Keratinocyte (primary cell): ENCODE results near the gene MARCHF2. TPM values are rescaled to one million over a fixed set of nuclear protein-coding genes. Genes with fewer than 3 reads are reported as not detected.
"Not testable (repeated sequence)": the region's sequence is repeated elsewhere in the genome, so short reads cannot be mapped to it uniquely, and the experiment has no call there.

ENCODE experiments used
- DNase-seq: peaks from one replicate; pipeline ENCODE4 v3.0.0-alpha.2; 2011; ENCODE audit warnings: low read depth, missing footprints, low spot score
- FAIRE-seq: peaks from 2 replicates; lab custom pipeline; 2011; peaks lifted over from hg19 to GRCh38; lab: Jason Lieb, UNC
- H2AFZ ChIP-seq: 2 replicates; pipeline ENCODE4 v1.6.0; 2012; ENCODE audit warnings: low read length, control low read depth, inconsistent platforms; ENCODE audit not compliant: control insufficient read depth
- H3K27ac ChIP-seq: 2 replicates; pipeline ENCODE4 v1.5.1; 2011; ENCODE audit warnings: low read length; ENCODE audit not compliant: control insufficient read depth, insufficient read depth
- H3K27me3 ChIP-seq: 3 replicates; pipeline ENCODE4 v1.6.0; 2011; ENCODE audit warnings: low read length; ENCODE audit not compliant: control insufficient read depth, insufficient read depth; ENCODE audit errors: extremely low read depth
- H3K36me3 ChIP-seq, 2 experiments: 2 replicates in 1 of 2; 3 replicates in 1 of 2; pipeline ENCODE4 v1.5.1; 2011; ENCODE audit warnings: low read length in 2 of 2, mild to moderate bottlenecking in 1 of 2; ENCODE audit not compliant: control insufficient read depth in 2 of 2, insufficient read depth in 2 of 2; ENCODE audit errors: extremely low read depth in 1 of 2
- H3K4me1 ChIP-seq: 3 replicates; pipeline ENCODE4 v1.5.1; 2011; ENCODE audit warnings: low read length; ENCODE audit not compliant: control insufficient read depth, insufficient read depth; ENCODE audit errors: extremely low read depth
- H3K4me2 ChIP-seq: 3 replicates; pipeline ENCODE4 v1.6.0; 2011; ENCODE audit warnings: low read depth, low read length; ENCODE audit not compliant: control insufficient read depth, insufficient read depth; ENCODE audit errors: extremely low read depth
- H3K4me3 ChIP-seq, 3 experiments: fragments of 200-600 bp in 1 of 3; sonication (generic) in 1 of 3; 2 replicates in 2 of 3; 3 replicates in 1 of 3; pipeline ENCODE4 v1.5.1; 2011 to 2016; ENCODE audit warnings: low read length in 3 of 3, mild to moderate bottlenecking in 3 of 3, control low read depth in 2 of 3, inconsistent platforms in 1 of 3, low read depth in 1 of 3, mixed read lengths in 1 of 3, mixed run types in 1 of 3, moderate library complexity in 1 of 3; ENCODE audit not compliant: control insufficient read depth in 2 of 3, insufficient read depth in 2 of 3; ENCODE audit errors: extremely low read depth in 1 of 3
- H3K79me2 ChIP-seq: 2 replicates; pipeline ENCODE4 v1.6.0; 2012; ENCODE audit warnings: low read length; ENCODE audit not compliant: control insufficient read depth, insufficient read depth
- H3K9ac ChIP-seq: 3 replicates; pipeline ENCODE4 v1.6.0; 2011; ENCODE audit warnings: low read length; ENCODE audit not compliant: control insufficient read depth, insufficient read depth; ENCODE audit errors: extremely low read depth
- H3K9me1 ChIP-seq: 3 replicates; pipeline ENCODE4 v1.6.0; 2011; ENCODE audit warnings: low read length; ENCODE audit not compliant: control insufficient read depth, insufficient read depth; ENCODE audit errors: extremely low read depth
- H3K9me3 ChIP-seq: 2 replicates; pipeline ENCODE4 v1.5.1; 2012; ENCODE audit warnings: low read depth, low read length; ENCODE audit not compliant: control insufficient read depth
- H4K20me1 ChIP-seq: 3 replicates; pipeline ENCODE4 v1.6.0; 2011; ENCODE audit warnings: low read length; ENCODE audit not compliant: control insufficient read depth, insufficient read depth; ENCODE audit errors: extremely low read depth
- CTCF ChIP-seq, 3 experiments: IDR thresholded peaks in 1 of 3; conservative IDR thresholded peaks in 1 of 3; optimal IDR thresholded peaks in 1 of 3; 2 replicates in 2 of 3; 3 replicates in 1 of 3; pipeline versions ENCODE3 to v1.5.1; 2011; ENCODE audit warnings: low read length in 3 of 3, mild to moderate bottlenecking in 3 of 3, moderate library complexity in 2 of 3, control low read depth in 1 of 3, inconsistent platforms in 1 of 3; ENCODE audit not compliant: insufficient read depth in 2 of 3; ENCODE audit errors: extremely low read depth in 1 of 3
- EZH2 ChIP-seq: IDR thresholded peaks from one replicate; pipeline ENCODE4 v1.6.1; 2012; ENCODE audit warnings: inconsistent platforms, mild to moderate bottlenecking, low read length, moderate library complexity
- dilution Hi-C: fragments of 300-500 bp; cut with MboI; formaldehyde crosslinking; loops from one replicate; pipeline ENCODE4 v1.7.0; 2020; ENCODE audit warnings: low sequenced_read_pairs; ENCODE audit not compliant: extremely low pct_ligation_motif_present
- polyA plus RNA-seq, 5 experiments: library from polyadenylated mRNA; depleted of rRNA in 3 of 5; stranded (reverse) in 3 of 5; stranded (forward) in 1 of 5; unstranded in 1 of 5; fragments of >200 nt; gene quantifications; 1 replicate in 1 of 5; 2 replicates in 3 of 5; 3 replicates in 1 of 5; pipeline versions ENCODE4 v1.2.1 to v1.2.3, GENCODE V29; 2011 to 2012; ENCODE audit warnings: missing spikeins in 2 of 5, low read depth in 1 of 5, low replicate concordance in 1 of 5

Gene MARCHF2
- polyA plus RNA-seq, 1 donor (not counting 4 experiments of a cell fraction or from before 2014, with no cell fraction given): 13.7 TPM

DNA sequence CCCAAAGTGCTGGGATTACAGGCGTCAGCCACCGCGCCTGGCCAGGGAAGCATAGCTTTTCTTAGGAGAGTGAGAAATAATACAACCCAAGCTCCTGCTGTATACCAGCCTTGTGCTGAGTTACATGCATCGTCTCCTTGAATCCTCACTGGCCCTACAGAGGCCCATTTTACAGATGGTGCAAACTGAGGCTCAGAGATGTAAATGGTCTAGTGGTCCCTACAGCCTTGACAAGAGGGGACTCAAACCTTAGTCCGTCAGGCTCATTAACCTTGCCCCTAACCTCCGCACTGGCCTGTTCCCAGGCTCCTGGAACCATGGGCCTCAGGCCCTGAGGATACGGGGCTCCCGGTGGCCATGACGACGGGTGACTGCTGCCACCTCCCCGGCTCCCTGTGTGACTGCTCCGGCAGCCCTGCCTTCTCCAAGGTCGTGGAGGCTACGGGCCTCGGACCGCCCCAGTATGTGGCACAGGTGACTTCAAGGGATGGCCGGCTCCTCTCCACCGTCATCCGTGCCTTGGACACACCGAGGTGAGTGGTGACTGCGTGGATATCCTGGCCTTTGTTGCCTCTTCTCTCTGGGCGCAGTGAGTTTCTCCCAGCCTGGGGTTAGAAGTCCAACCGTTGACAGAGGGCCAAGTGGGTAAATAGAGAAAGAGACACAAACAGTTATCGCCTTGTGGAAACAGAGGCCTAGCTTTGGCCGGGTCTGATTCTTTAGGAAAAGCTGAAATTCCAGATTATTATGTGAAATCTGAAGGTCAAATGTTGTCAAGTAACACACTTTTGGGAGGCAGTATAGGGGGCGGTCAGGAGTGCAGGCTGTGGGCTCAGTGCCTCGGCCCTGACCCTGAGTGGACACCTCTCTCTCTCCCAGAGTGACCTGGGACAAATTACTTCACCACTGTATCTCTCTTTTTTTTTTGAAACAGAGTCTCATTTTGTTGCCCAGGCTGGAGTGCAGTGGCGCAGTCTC is 8.7 kb downstream of the MARCHF2 start:
- H3K4me2 ChIP-seq: no peak overlapping the region
- H4K20me1 ChIP-seq: no peaks in the 10 kb centered on the region
- peaks cover 12% of the 10 kb centered on the region for H3K4me1 ChIP-seq
- no peaks in the 10 kb centered on the region for H3K27me3 ChIP-seq
- no peak overlapping the region for H2AFZ ChIP-seq
- H3K27ac ChIP-seq: no peak overlapping the region
- H3K9me1 ChIP-seq: no peaks in the 10 kb centered on the region
- dilution Hi-C loops: no loop called here
- DNase-seq: no peak
- H3K9ac ChIP-seq: no peak overlapping the region
- H3K9me3 ChIP-seq: no peaks in the 10 kb centered on the region
- no peak overlapping the region for H3K4me3 ChIP-seq
- H3K79me2 ChIP-seq: no peaks in the 10 kb centered on the region
- FAIRE-seq: no peak
- TF ChIP-seq EZH2: no peak
- no peak for TF ChIP-seq CTCF (optimal IDR thresholded peaks at IDR 0.05 in 1 of 3, IDR thresholded peaks at IDR 0.05 in 1 of 3, conservative IDR thresholded peaks at IDR 0.05 in 1 of 3; ENCODE audit: extremely low read depth in 1 of 3, insufficient read depth in 2 of 3, low read length in 3 of 3)
- no peaks in the 10 kb centered on the region for H3K36me3 ChIP-seq

DNA sequence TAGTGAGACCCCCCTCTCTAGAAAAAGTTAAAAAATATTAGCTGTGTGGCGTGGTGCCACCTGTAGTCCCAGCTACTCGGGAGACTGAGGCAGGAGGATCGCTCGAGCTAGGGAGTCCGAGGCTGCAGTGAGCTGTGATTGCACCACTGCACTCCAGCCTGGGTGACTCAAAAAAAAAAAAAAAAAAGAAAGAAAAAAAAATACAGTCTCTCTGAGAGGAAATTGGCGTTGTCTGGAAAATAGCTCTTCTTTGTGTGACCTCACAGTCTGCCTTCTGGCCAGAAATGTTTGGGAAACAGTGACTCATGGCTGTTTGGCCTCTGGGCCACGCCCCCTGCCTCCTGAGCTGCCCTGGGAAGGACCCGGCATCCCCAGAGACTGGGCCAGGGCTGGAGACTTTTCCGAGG is 10.7 kb downstream of the MARCHF2 start:
- dilution Hi-C loops: no loop called here
- DNase-seq (no peak), FAIRE-seq (no peak)
- Histone ChIP-seq H3K4me2 (peak overlapping the region; percentile 37), H3K9me3 (no peaks in the 10 kb centered on the region), H3K4me1 (peaks cover 9% of the 10 kb centered on the region), H3K9ac (peak overlapping the region; percentile 33), H2AFZ (no peak overlapping the region), H3K27me3 (no peaks in the 10 kb centered on the region), H3K4me3 (no peak overlapping the region), H3K36me3 (peaks cover 0 to under 1% of the 10 kb centered on the region in 2 experiments), H3K79me2 (no peaks in the 10 kb centered on the region), H3K9me1 (no peaks in the 10 kb centered on the region), H4K20me1 (no peaks in the 10 kb centered on the region), H3K27ac (no peak overlapping the region)
- no peak for TF ChIP-seq CTCF (optimal IDR thresholded peaks at IDR 0.05 in 1 of 3, IDR thresholded peaks at IDR 0.05 in 1 of 3, conservative IDR thresholded peaks at IDR 0.05 in 1 of 3; ENCODE audit: extremely low read depth in 1 of 3, insufficient read depth in 2 of 3, low read length in 3 of 3)
- no peak for TF ChIP-seq EZH2

GRCh38 chr19:8425331-8425730 is 12.2 kb downstream of the MARCHF2 start:
- H3K9me1 ChIP-seq, H3K4me1 ChIP-seq, H3K27ac ChIP-seq, H3K4me3 ChIP-seq, H3K9me3 ChIP-seq, H3K9ac ChIP-seq, DNase-seq, dilution Hi-C loops, H3K4me2 ChIP-seq, FAIRE-seq, H3K36me3 ChIP-seq, H2AFZ ChIP-seq, H3K79me2 ChIP-seq, H4K20me1 ChIP-seq, H3K27me3 ChIP-seq: not testable (repeated sequence)
